ENCODE measurements around the gene EBF4.

- TF ChIP-seq, protein P1, sequence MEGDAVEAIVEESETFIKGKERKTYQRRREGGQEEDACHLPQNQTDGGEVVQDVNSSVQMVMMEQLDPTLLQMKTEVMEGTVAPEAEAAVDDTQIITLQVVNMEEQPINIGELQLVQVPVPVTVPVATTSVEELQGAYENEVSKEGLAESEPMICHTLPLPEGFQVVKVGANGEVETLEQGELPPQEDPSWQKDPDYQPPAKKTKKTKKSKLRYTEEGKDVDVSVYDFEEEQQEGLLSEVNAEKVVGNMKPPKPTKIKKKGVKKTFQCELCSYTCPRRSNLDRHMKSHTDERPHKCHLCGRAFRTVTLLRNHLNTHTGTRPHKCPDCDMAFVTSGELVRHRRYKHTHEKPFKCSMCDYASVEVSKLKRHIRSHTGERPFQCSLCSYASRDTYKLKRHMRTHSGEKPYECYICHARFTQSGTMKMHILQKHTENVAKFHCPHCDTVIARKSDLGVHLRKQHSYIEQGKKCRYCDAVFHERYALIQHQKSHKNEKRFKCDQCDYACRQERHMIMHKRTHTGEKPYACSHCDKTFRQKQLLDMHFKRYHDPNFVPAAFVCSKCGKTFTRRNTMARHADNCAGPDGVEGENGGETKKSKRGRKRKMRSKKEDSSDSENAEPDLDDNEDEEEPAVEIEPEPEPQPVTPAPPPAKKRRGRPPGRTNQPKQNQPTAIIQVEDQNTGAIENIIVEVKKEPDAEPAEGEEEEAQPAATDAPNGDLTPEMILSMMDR (conservative IDR thresholded peaks at IDR 0.05), result no peak
- TF ChIP-seq ZFX (IDR thresholded peaks at IDR 0.05), result no peak
These were observed 4.1 kb downstream of the EBF4 start for GRCh38 chr20:2696646-2697045.

Measured in C4-2B (cell line).